H9 (cell line): ENCODE measurements around the gene CRELD2. TPM values are rescaled to one million over a fixed set of nuclear protein-coding genes. Genes with fewer than 3 reads are reported as not detected.

Experiments used
- DNase-seq: peaks from one replicate; pipeline ENCODE4 v3.0.0-alpha.2; 2017
- H2AFZ ChIP-seq: one replicate; pipeline ENCODE4 v1.6.1; 2013; ENCODE audit warnings: mild to moderate bottlenecking, low read length, control low read depth, moderate library complexity
- H2AK5ac ChIP-seq: 2 replicates; pipeline ENCODE4 v1.6.1; 2013; ENCODE audit warnings: low read length, control low read depth, mixed read lengths; ENCODE audit not compliant: insufficient read length
- H2BK120ac ChIP-seq: one replicate; pipeline ENCODE4 v1.6.1; 2013; ENCODE audit warnings: low read depth, mild to moderate bottlenecking, low read length, control low read depth, inconsistent platforms; ENCODE audit not compliant: poor library complexity, severe bottlenecking
- H2BK12ac ChIP-seq: 2 replicates; pipeline ENCODE4 v1.6.1; 2013; ENCODE audit warnings: low read length, control low read depth, mixed read lengths, low read depth; ENCODE audit not compliant: insufficient read length
- H2BK15ac ChIP-seq: 2 replicates; pipeline ENCODE4 v1.6.1; 2013; ENCODE audit warnings: low read depth, low read length, control low read depth
- H2BK20ac ChIP-seq: one replicate; pipeline ENCODE4 v1.6.1; 2013; ENCODE audit warnings: low read depth, mild to moderate bottlenecking, low read length, control low read depth, inconsistent platforms; ENCODE audit not compliant: poor library complexity, severe bottlenecking
- H2BK5ac ChIP-seq: 2 replicates; pipeline ENCODE4 v1.6.1; 2013; ENCODE audit warnings: low read length, control low read depth, mixed read lengths; ENCODE audit not compliant: insufficient read length
- H3K14ac ChIP-seq: 2 replicates; pipeline ENCODE4 v1.6.1; 2013; ENCODE audit warnings: low read length, control low read depth; ENCODE audit not compliant: insufficient read depth
- H3K18ac ChIP-seq: 2 replicates; pipeline ENCODE4 v1.6.1; 2013; ENCODE audit warnings: low read depth, mild to moderate bottlenecking, mixed read lengths, low read length, control low read depth; ENCODE audit not compliant: insufficient read length
- H3K23ac ChIP-seq: 2 replicates; pipeline ENCODE4 v1.6.1; 2013; ENCODE audit warnings: low read length, control low read depth, mixed read lengths, low read depth; ENCODE audit not compliant: insufficient read length
- H3K23me2 ChIP-seq: 2 replicates; pipeline ENCODE4 v1.6.1; 2013; ENCODE audit warnings: low read depth, mild to moderate bottlenecking, mixed read lengths, low read length, control low read depth; ENCODE audit not compliant: insufficient read length, poor library complexity, severe bottlenecking
- H3K27ac ChIP-seq: 2 replicates; pipeline ENCODE4 v1.5.1; 2013; ENCODE audit warnings: low read length, control low read depth, mixed read lengths, low read depth; ENCODE audit not compliant: insufficient read length
- H3K27me3 ChIP-seq: 2 replicates; pipeline ENCODE4 v1.6.1; 2013; ENCODE audit warnings: low read length, control low read depth, inconsistent platforms; ENCODE audit not compliant: insufficient read depth
- H3K4ac ChIP-seq: 2 replicates; pipeline ENCODE4 v1.6.1; 2013; ENCODE audit warnings: low read depth, mild to moderate bottlenecking, control low read depth, inconsistent platforms, low read length, moderate library complexity
- H3K4me1 ChIP-seq: 2 replicates; pipeline ENCODE4 v1.6.1; 2013; ENCODE audit warnings: low read length, control low read depth, inconsistent platforms; ENCODE audit not compliant: insufficient read depth
- H3K4me2 ChIP-seq: 2 replicates; pipeline ENCODE4 v1.6.1; 2013; ENCODE audit warnings: low read length, control low read depth, mixed read lengths; ENCODE audit not compliant: insufficient read length, insufficient read depth
- H3K56ac ChIP-seq: 2 replicates; pipeline ENCODE4 v1.6.1; 2013; ENCODE audit warnings: low read depth, mild to moderate bottlenecking, mixed read lengths, low read length, control low read depth; ENCODE audit not compliant: insufficient read length
- H3K79me1 ChIP-seq: 2 replicates; pipeline ENCODE4 v1.6.1; 2013; ENCODE audit warnings: low read depth, mild to moderate bottlenecking, moderate library complexity, low read length, control low read depth, inconsistent platforms; ENCODE audit not compliant: insufficient read depth, poor library complexity, severe bottlenecking
- H3K79me2 ChIP-seq: 2 replicates; pipeline ENCODE4 v1.6.1; 2013; ENCODE audit warnings: low read length, control low read depth, inconsistent platforms; ENCODE audit not compliant: insufficient read depth
- H3K9ac ChIP-seq: 2 replicates; pipeline ENCODE4 v1.6.1; 2013; ENCODE audit warnings: low read length, control low read depth, mixed read lengths; ENCODE audit not compliant: insufficient read length; ENCODE audit errors: extremely low read depth
- H3K9me3 ChIP-seq: one replicate; pipeline ENCODE4 v1.6.1; 2013; ENCODE audit warnings: low read depth, low read length, inconsistent platforms; ENCODE audit not compliant: control insufficient read depth
- H3T11ph ChIP-seq: one replicate; pipeline ENCODE4 v1.6.1; 2013; ENCODE audit warnings: mild to moderate bottlenecking, low read length, control low read depth, inconsistent platforms
- H4K20me1 ChIP-seq: one replicate; pipeline ENCODE4 v1.6.1; 2013; ENCODE audit not compliant: control insufficient read depth, insufficient read length, insufficient read depth
- H4K5ac ChIP-seq: 2 replicates; pipeline ENCODE4 v1.6.1; 2013; ENCODE audit warnings: low read depth, mild to moderate bottlenecking, mixed read lengths, low read length, control low read depth; ENCODE audit not compliant: insufficient read length
- H4K8ac ChIP-seq: replicated peaks from 2 replicates; pipeline ENCODE4 v1.6.1; 2013; ENCODE audit warnings: low read length, control low read depth, mixed read lengths, low read depth; ENCODE audit not compliant: insufficient read length
- H4K91ac ChIP-seq: 2 replicates; pipeline ENCODE4 v1.6.1; 2013; ENCODE audit warnings: low read depth, mild to moderate bottlenecking, moderate library complexity, mixed read lengths, low read length, control low read depth; ENCODE audit not compliant: insufficient read length
- H3K27ac Mint-ChIP-seq, 3 experiments: 2 replicates in 2 of 3; 3 replicates in 1 of 3; pipeline ENCODE4 v1.8.0; 2020 to 2021; ENCODE audit warnings: mixed read lengths in 3 of 3, mild to moderate bottlenecking in 1 of 3, moderate library complexity in 1 of 3
- H3K27me3 Mint-ChIP-seq: 2 replicates; pipeline ENCODE4 v1.8.0; 2021; ENCODE audit warnings: low read depth, mild to moderate bottlenecking, moderate library complexity, mixed read lengths
- H3K36me3 Mint-ChIP-seq, 3 experiments: 2 replicates in 2 of 3; 3 replicates in 1 of 3; pipeline ENCODE4 v1.8.0; 2020 to 2021; ENCODE audit warnings: low read depth in 3 of 3, mixed read lengths in 3 of 3; ENCODE audit not compliant: insufficient read depth in 1 of 3
- H3K4me1 Mint-ChIP-seq, 2 experiments: 2 replicates each; pipeline ENCODE4 v1.8.0; 2020; ENCODE audit warnings: mixed read lengths in 2 of 2
- H3K4me3 Mint-ChIP-seq, 2 experiments: 2 replicates in 1 of 2; 3 replicates in 1 of 2; pipeline ENCODE4 v1.8.0; 2020 to 2021; ENCODE audit warnings: mild to moderate bottlenecking in 2 of 2, mixed read lengths in 2 of 2, moderate library complexity in 1 of 2
- H3K9me3 Mint-ChIP-seq, 2 experiments: 2 replicates in 1 of 2; 3 replicates in 1 of 2; pipeline ENCODE4 v1.8.0; 2020; ENCODE audit warnings: mild to moderate bottlenecking in 2 of 2, mixed read lengths in 2 of 2, moderate library complexity in 1 of 2
- CTCF ChIP-seq: fragments of 200-600 bp; sonication (generic); conservative IDR thresholded peaks from 3 replicates; pipeline ENCODE4 v1.8.0; 2021; ENCODE audit warnings: antibody characterized with exemption, mild to moderate bottlenecking
- WGBS: extraction: QIAGEN DNeasy Blood & Tissue Kit; methylation state at CpG from one replicate; pipeline ENCODE4 v1.1.7; 2013; ENCODE audit warnings: missing lambda C conversion rate, low lambda C conversion rate, mixed read lengths; ENCODE audit not compliant: insufficient read length; ENCODE audit errors: extremely low coverage; 5-methylcytosine and 5-hydroxymethylcytosine counted together
- total RNA-seq: library from RNA; stranded (reverse); gene quantifications from 2 replicates; pipeline ENCODE4 v1.2.1, GENCODE V29; 2021

Gene CRELD2
- total RNA-seq, 1 experiment from 2014 or later, result 34.7 TPM

DNA sequence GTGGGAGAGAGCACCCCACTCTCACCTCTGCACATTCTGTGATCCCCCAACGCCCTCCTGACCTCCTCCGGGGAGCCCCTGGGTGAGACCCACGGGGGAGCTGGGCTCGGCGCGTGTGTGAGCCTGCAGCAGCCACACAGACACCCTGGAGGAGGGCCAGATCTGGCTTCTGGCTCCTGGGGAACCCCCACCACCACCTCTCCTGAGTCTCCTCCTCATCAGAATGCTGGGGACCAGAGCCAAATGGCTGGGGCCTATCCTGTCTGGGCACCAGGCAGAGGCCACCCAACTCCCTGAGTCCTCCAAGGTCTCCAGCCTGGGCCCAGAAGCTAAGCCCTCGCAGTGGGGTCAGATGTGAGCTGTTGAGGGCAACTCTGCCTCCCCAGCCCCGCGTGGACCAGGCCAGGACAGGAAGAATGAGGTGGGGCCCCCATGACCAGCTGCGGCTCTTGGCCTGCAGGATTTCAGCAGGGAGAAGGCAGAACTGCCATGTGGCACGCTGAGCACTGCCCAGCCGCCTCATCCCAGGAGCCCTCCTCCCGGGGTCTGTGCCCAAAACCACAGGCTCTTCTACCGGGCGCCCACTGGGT, 36.7 kb downstream of the CRELD2 start:
- no CpG with 5 or more reads among the region's 15 CpGs for WGBS

More for the DNA sequence above, 36.7 kb downstream of the CRELD2 start:
- Mint-ChIP-seq H3K27ac (no peak overlapping the region; a peak in 2 of 7 replicates), H3K27me3 (peaks cover 4% of the 10 kb centered on the region), H3K4me1 (peaks cover 0 to 13% of the 10 kb centered on the region in 2 experiments; a peak in 3 of 4 replicates), H3K9me3 (no peaks in the 10 kb centered on the region), H3K4me3 (no peak overlapping the region), H3K36me3 (no peaks in the 10 kb centered on the region; a peak in 1 of 7 replicates)
- Histone ChIP-seq H2AFZ (no peak overlapping the region), H3K9me3 (no peaks in the 10 kb centered on the region), H3K23ac (no peak overlapping the region), H3K56ac (no peak overlapping the region), H3T11ph (no peak overlapping the region), H3K23me2 (no peaks in the 10 kb centered on the region), H4K8ac (no peak overlapping the region), H4K91ac (no peak overlapping the region), H2BK12ac (no peak overlapping the region), H2BK15ac (no peak overlapping the region), H3K79me1 (no peaks in the 10 kb centered on the region), H2BK20ac (no peak overlapping the region), H2AK5ac (no peak overlapping the region), H3K79me2 (no peaks in the 10 kb centered on the region), H3K4me2 (no peak overlapping the region), H2BK120ac (no peak overlapping the region), H3K27me3 (no peaks in the 10 kb centered on the region), H4K5ac (no peak overlapping the region), H3K27ac (no peak overlapping the region), H3K4ac (no peak overlapping the region), H3K18ac (no peak overlapping the region), H4K20me1 (no peaks in the 10 kb centered on the region), H3K14ac (no peak overlapping the region), H2BK5ac (no peak overlapping the region), H3K9ac (no peak overlapping the region), H3K4me1 (no peaks in the 10 kb centered on the region)
- no peak for TF ChIP-seq CTCF
- no peak for DNase-seq
